ENCODE results near the gene PCDHGA9. TPM values are rescaled to one million over a fixed set of nuclear protein-coding genes. Genes with fewer than 3 reads are reported as not detected.
A peak's percentile ranks its signal among the peaks of the same experiment; 100 is the strongest.
"Not testable (repeated sequence)": the region's sequence is repeated elsewhere in the genome, so short reads cannot be mapped to it uniquely, and the experiment has no call there.

Gene PCDHGA9
- total RNA-seq, 1 donor from 2014 or later = 4.7 TPM

- H3K4me1 ChIP-seq (ENCODE audit: control insufficient read depth in 3 of 3, insufficient read depth in 3 of 3, low read length in 3 of 3) = peaks cover 0 to 23% (median 6%) of the 10 kb centered on the region in 3 donors
- H3K4me3 ChIP-seq (ENCODE audit: low read length in 3 of 3) = peak within 1 kb of the TSS; percentile 51 to 60 (median 54)
- peak within 1 kb of the TSS in 1 of 3 donors; percentile 12 for H3K9ac ChIP-seq (ENCODE audit: low read depth in 1 of 3, low read length in 3 of 3)
- peaks cover 0 to 12% (median 8%) of the 10 kb centered on the region in 3 donors for H3K27me3 ChIP-seq (ENCODE audit: control insufficient read depth in 3 of 3, insufficient read depth in 3 of 3, low read length in 3 of 3)
- peaks cover 12 to 32% (median 19%) of the 10 kb centered on the region in 3 donors for H3K9me3 ChIP-seq (ENCODE audit: control insufficient read depth in 3 of 3, low read length in 3 of 3)
- H3K27ac ChIP-seq (ENCODE audit: low read depth, low read length); H3K36me3 ChIP-seq (ENCODE audit: control insufficient read depth in 3 of 3, insufficient read depth in 3 of 3, low read length in 3 of 3): not testable (repeated sequence)
Measured at GRCh38 chr5:141397756-141398551, 4.6 kb upstream of the PCDHGA9 start, which contains the start of gene PCDHGB5. PCDHGB5 (plus strand) TSS chr5:141397947; CDS start chr5:141398128, 181 bp downstream.

GRCh38 chr5:141398608-141399007 is 4.0 kb upstream of the PCDHGA9 start:
- H3K36me3 ChIP-seq (ENCODE audit: control insufficient read depth in 3 of 3, insufficient read depth in 3 of 3, low read length in 3 of 3) = peaks cover 0 to 3% (median 3%) of the 10 kb centered on the region in 3 donors
- peaks cover 12 to 31% (median 23%) of the 10 kb centered on the region in 3 donors for H3K9me3 ChIP-seq (ENCODE audit: control insufficient read depth in 3 of 3, low read length in 3 of 3)
- peaks cover 0 to 28% (median 6%) of the 10 kb centered on the region in 3 donors for H3K4me1 ChIP-seq (ENCODE audit: control insufficient read depth in 3 of 3, insufficient read depth in 3 of 3, low read length in 3 of 3)
- H3K27ac ChIP-seq (ENCODE audit: low read depth, low read length) = no peak overlapping the region
- peak overlapping the region; percentile 40 to 54 (median 48) for H3K4me3 ChIP-seq (ENCODE audit: low read length in 3 of 3)
- peak overlapping the region in 1 of 3 donors; percentile 12 for H3K9ac ChIP-seq (ENCODE audit: low read depth in 1 of 3, low read length in 3 of 3)
- peaks cover 0 to 8% (median 7%) of the 10 kb centered on the region in 3 donors for H3K27me3 ChIP-seq (ENCODE audit: control insufficient read depth in 3 of 3, insufficient read depth in 3 of 3, low read length in 3 of 3)

GRCh38 chr5:141399555-141400258 is 2.9 kb upstream of the PCDHGA9 start:
- peaks cover 0 to 7% (median 3%) of the 10 kb centered on the region in 3 donors for H3K27me3 ChIP-seq (ENCODE audit: control insufficient read depth in 3 of 3, insufficient read depth in 3 of 3, low read length in 3 of 3)
- no peak overlapping the region for H3K9ac ChIP-seq (ENCODE audit: low read depth in 1 of 3, low read length in 3 of 3)
- peaks cover 0 to 27% (median 6%) of the 10 kb centered on the region in 3 donors for H3K4me1 ChIP-seq (ENCODE audit: control insufficient read depth in 3 of 3, insufficient read depth in 3 of 3, low read length in 3 of 3)
- H3K9me3 ChIP-seq (ENCODE audit: control insufficient read depth in 3 of 3, low read length in 3 of 3) = peaks cover 10 to 30% (median 30%) of the 10 kb centered on the region in 3 donors
- no peak overlapping the region for H3K27ac ChIP-seq (ENCODE audit: low read depth, low read length)
- peak overlapping the region; percentile 43 to 66 (median 51) for H3K4me3 ChIP-seq (ENCODE audit: low read length in 3 of 3)
- H3K36me3 ChIP-seq (ENCODE audit: control insufficient read depth in 3 of 3, insufficient read depth in 3 of 3, low read length in 3 of 3) = peaks cover 0 to 6% (median 3%) of the 10 kb centered on the region in 3 donors

GRCh38 chr5:141403387-141403786 is 809 bp downstream of the PCDHGA9 start:
- Histone ChIP-seq H3K4me3 (ENCODE audit: low read length in 3 of 3) (peak overlapping the region; percentile 52 to 65 (median 64)), H3K9me3 (ENCODE audit: control insufficient read depth in 3 of 3, low read length in 3 of 3) (peaks cover 9 to 34% (median 29%) of the 10 kb centered on the region in 3 donors), H3K27ac (ENCODE audit: low read depth, low read length) (no peak overlapping the region), H3K27me3 (ENCODE audit: control insufficient read depth in 3 of 3, insufficient read depth in 3 of 3, low read length in 3 of 3) (peaks cover 0 to 3% (median 2%) of the 10 kb centered on the region in 3 donors), H3K9ac (ENCODE audit: low read depth in 1 of 3, low read length in 3 of 3) (no peak overlapping the region), H3K4me1 (ENCODE audit: control insufficient read depth in 3 of 3, insufficient read depth in 3 of 3, low read length in 3 of 3) (peaks cover 0 to 25% (median 6%) of the 10 kb centered on the region in 3 donors), H3K36me3 (ENCODE audit: control insufficient read depth in 3 of 3, insufficient read depth in 3 of 3, low read length in 3 of 3) (peaks cover 0 to 8% (median 3%) of the 10 kb centered on the region in 3 donors)

GRCh38 chr5:141407790-141408505 is 5.4 kb downstream of the PCDHGA9 start, which contains the start of gene PCDHGB6:
PCDHGB6 (plus strand) TSS chr5:141408021; CDS start chr5:141408203, 182 bp downstream.
- not testable (repeated sequence) for H3K27me3 ChIP-seq (ENCODE audit: control insufficient read depth in 3 of 3, insufficient read depth in 3 of 3, low read length in 3 of 3)
- Histone ChIP-seq H3K4me3 (ENCODE audit: low read length in 3 of 3) (peak within 1 kb of the TSS; percentile 60 to 65 (median 60)), H3K4me1 (ENCODE audit: control insufficient read depth in 3 of 3, insufficient read depth in 3 of 3, low read length in 3 of 3) (peaks cover 0 to 10% (median 5%) of the 10 kb centered on the region in 3 donors), H3K27ac (ENCODE audit: low read depth, low read length) (peak within 1 kb of the TSS; percentile 36), H3K9me3 (ENCODE audit: control insufficient read depth in 3 of 3, low read length in 3 of 3) (peaks cover 3 to 30% (median 27%) of the 10 kb centered on the region in 3 donors), H3K36me3 (ENCODE audit: control insufficient read depth in 3 of 3, insufficient read depth in 3 of 3, low read length in 3 of 3) (peaks cover 0 to 19% (median 4%) of the 10 kb centered on the region in 3 donors), H3K9ac (ENCODE audit: low read depth in 1 of 3, low read length in 3 of 3) (peak within 1 kb of the TSS in 2 of 3 donors; percentile 55 to 76)

GRCh38 chr5:141409598-141410306 is 7.2 kb downstream of the PCDHGA9 start:
- peaks cover 2 to 7% (median 6%) of the 10 kb centered on the region in 3 donors for H3K27me3 ChIP-seq (ENCODE audit: control insufficient read depth in 3 of 3, insufficient read depth in 3 of 3, low read length in 3 of 3)
- H3K9ac ChIP-seq (ENCODE audit: low read depth in 1 of 3, low read length in 3 of 3) = no peak overlapping the region
- H3K4me3 ChIP-seq (ENCODE audit: low read length in 3 of 3) = peak overlapping the region; percentile 33 to 68 (median 44)
- no peak overlapping the region for H3K27ac ChIP-seq (ENCODE audit: low read depth, low read length)
- peaks cover 2 to 21% (median 4%) of the 10 kb centered on the region in 3 donors for H3K36me3 ChIP-seq (ENCODE audit: control insufficient read depth in 3 of 3, insufficient read depth in 3 of 3, low read length in 3 of 3)
- H3K4me1 ChIP-seq (ENCODE audit: control insufficient read depth in 3 of 3, insufficient read depth in 3 of 3, low read length in 3 of 3) = peaks cover 0 to 11% (median 6%) of the 10 kb centered on the region in 3 donors
- H3K9me3 ChIP-seq (ENCODE audit: control insufficient read depth in 3 of 3, low read length in 3 of 3) = peaks cover 10 to 30% (median 17%) of the 10 kb centered on the region in 3 donors

- H3K9ac ChIP-seq (ENCODE audit: low read depth in 1 of 3, low read length in 3 of 3) = peak overlapping the region in 1 of 3 donors; percentile 6
- H3K36me3 ChIP-seq (ENCODE audit: control insufficient read depth in 3 of 3, insufficient read depth in 3 of 3, low read length in 3 of 3) = peaks cover 2 to 20% (median 4%) of the 10 kb centered on the region in 3 donors
- peaks cover 0 to 13% (median 6%) of the 10 kb centered on the region in 3 donors for H3K4me1 ChIP-seq (ENCODE audit: control insufficient read depth in 3 of 3, insufficient read depth in 3 of 3, low read length in 3 of 3)
- H3K27me3 ChIP-seq (ENCODE audit: control insufficient read depth in 3 of 3, insufficient read depth in 3 of 3, low read length in 3 of 3) = peaks cover 0 to 7% (median 6%) of the 10 kb centered on the region in 3 donors
- H3K4me3 ChIP-seq (ENCODE audit: low read length in 3 of 3) = peak overlapping the region; percentile 23 to 41 (median 35)
- no peak overlapping the region for H3K27ac ChIP-seq (ENCODE audit: low read depth, low read length)
- peaks cover 10 to 28% (median 16%) of the 10 kb centered on the region in 3 donors for H3K9me3 ChIP-seq (ENCODE audit: control insufficient read depth in 3 of 3, low read length in 3 of 3)
Measured at GRCh38 chr5:141411575-141411974, 9.0 kb downstream of the PCDHGA9 start.

GRCh38 chr5:141412854-141413539 is 10.4 kb downstream of the PCDHGA9 start, which contains the start of gene PCDHGA10:
PCDHGA10 (plus strand) TSS chr5:141412987; CDS start chr5:141413176, 189 bp downstream.
- Histone ChIP-seq H3K36me3 (ENCODE audit: control insufficient read depth in 3 of 3, insufficient read depth in 3 of 3, low read length in 3 of 3) (peaks cover 2 to 20% (median 4%) of the 10 kb centered on the region in 3 donors), H3K4me3 (ENCODE audit: low read length in 3 of 3) (peak within 1 kb of the TSS; percentile 67 to 73 (median 70)), H3K9me3 (ENCODE audit: control insufficient read depth in 3 of 3, low read length in 3 of 3) (peaks cover 10 to 25% (median 16%) of the 10 kb centered on the region in 3 donors), H3K4me1 (ENCODE audit: control insufficient read depth in 3 of 3, insufficient read depth in 3 of 3, low read length in 3 of 3) (peaks cover 0 to 13% (median 6%) of the 10 kb centered on the region in 3 donors), H3K27me3 (ENCODE audit: control insufficient read depth in 3 of 3, insufficient read depth in 3 of 3, low read length in 3 of 3) (peaks cover 0 to 7% (median 6%) of the 10 kb centered on the region in 3 donors), H3K9ac (ENCODE audit: low read depth in 1 of 3, low read length in 3 of 3) (peak within 1 kb of the TSS; percentile 36 to 83 (median 43)), H3K27ac (ENCODE audit: low read depth, low read length) (no peak within 1 kb of the TSS)
